ENCODE measurements around the gene C1orf159. TPM values are rescaled to one million over a fixed set of nuclear protein-coding genes. Genes with fewer than 3 reads are reported as not detected.

C1orf159 gene
- total and polyA plus RNA-seq, 2 experiments from 2014 or later = 9.6 to 21.5 TPM

- TF ChIP-seq, protein P1, sequence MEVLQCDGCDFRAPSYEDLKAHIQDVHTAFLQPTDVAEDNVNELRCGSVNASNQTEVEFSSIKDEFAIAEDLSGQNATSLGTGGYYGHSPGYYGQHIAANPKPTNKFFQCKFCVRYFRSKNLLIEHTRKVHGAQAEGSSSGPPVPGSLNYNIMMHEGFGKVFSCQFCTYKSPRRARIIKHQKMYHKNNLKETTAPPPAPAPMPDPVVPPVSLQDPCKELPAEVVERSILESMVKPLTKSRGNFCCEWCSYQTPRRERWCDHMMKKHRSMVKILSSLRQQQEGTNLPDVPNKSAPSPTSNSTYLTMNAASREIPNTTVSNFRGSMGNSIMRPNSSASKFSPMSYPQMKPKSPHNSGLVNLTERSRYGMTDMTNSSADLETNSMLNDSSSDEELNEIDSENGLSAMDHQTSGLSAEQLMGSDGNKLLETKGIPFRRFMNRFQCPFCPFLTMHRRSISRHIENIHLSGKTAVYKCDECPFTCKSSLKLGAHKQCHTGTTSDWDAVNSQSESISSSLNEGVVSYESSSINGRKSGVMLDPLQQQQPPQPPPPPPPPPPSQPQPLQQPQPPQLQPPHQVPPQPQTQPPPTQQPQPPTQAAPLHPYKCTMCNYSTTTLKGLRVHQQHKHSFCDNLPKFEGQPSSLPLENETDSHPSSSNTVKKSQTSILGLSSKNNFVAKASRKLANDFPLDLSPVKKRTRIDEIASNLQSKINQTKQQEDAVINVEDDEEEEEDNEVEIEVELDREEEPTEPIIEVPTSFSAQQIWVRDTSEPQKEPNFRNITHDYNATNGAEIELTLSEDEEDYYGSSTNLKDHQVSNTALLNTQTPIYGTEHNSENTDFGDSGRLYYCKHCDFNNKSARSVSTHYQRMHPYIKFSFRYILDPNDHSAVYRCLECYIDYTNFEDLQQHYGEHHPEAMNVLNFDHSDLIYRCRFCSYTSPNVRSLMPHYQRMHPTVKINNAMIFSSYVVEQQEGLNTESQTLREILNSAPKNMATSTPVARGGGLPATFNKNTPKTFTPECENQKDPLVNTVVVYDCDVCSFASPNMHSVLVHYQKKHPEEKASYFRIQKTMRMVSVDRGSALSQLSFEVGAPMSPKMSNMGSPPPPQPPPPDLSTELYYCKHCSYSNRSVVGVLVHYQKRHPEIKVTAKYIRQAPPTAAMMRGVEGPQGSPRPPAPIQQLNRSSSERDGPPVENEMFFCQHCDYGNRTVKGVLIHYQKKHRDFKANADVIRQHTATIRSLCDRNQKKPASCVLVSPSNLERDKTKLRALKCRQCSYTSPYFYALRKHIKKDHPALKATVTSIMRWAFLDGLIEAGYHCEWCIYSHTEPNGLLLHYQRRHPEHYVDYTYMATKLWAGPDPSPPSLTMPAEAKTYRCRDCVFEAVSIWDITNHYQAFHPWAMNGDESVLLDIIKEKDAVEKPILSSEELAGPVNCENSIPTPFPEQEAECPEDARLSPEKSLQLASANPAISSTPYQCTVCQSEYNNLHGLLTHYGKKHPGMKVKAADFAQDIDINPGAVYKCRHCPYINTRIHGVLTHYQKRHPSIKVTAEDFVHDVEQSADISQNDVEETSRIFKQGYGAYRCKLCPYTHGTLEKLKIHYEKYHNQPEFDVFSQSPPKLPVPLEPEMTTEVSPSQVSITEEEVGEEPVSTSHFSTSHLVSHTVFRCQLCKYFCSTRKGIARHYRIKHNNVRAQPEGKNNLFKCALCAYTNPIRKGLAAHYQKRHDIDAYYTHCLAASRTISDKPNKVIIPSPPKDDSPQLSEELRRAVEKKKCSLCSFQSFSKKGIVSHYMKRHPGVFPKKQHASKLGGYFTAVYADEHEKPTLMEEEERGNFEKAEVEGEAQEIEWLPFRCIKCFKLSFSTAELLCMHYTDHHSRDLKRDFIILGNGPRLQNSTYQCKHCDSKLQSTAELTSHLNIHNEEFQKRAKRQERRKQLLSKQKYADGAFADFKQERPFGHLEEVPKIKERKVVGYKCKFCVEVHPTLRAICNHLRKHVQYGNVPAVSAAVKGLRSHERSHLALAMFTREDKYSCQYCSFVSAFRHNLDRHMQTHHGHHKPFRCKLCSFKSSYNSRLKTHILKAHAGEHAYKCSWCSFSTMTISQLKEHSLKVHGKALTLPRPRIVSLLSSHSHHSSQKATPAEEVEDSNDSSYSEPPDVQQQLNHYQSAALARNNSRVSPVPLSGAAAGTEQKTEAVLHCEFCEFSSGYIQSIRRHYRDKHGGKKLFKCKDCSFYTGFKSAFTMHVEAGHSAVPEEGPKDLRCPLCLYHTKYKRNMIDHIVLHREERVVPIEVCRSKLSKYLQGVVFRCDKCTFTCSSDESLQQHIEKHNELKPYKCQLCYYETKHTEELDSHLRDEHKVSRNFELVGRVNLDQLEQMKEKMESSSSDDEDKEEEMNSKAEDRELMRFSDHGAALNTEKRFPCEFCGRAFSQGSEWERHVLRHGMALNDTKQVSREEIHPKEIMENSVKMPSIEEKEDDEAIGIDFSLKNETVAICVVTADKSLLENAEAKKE (CRISPR knock-in tag; IDR thresholded peaks at IDR 0.05) = no peak
- no peak for TF ChIP-seq CREB1 (CRISPR knock-in tag; IDR thresholded peaks at IDR 0.05; ENCODE audit: low read depth)
- TF ChIP-seq JUNB (IDR thresholded peaks at IDR 0.05; ENCODE audit: unreplicated experiment) = no peak
- no peak for TF ChIP-seq ZNF114 (CRISPR knock-in tag; IDR thresholded peaks at IDR 0.05)
- TF ChIP-seq, protein P2, sequence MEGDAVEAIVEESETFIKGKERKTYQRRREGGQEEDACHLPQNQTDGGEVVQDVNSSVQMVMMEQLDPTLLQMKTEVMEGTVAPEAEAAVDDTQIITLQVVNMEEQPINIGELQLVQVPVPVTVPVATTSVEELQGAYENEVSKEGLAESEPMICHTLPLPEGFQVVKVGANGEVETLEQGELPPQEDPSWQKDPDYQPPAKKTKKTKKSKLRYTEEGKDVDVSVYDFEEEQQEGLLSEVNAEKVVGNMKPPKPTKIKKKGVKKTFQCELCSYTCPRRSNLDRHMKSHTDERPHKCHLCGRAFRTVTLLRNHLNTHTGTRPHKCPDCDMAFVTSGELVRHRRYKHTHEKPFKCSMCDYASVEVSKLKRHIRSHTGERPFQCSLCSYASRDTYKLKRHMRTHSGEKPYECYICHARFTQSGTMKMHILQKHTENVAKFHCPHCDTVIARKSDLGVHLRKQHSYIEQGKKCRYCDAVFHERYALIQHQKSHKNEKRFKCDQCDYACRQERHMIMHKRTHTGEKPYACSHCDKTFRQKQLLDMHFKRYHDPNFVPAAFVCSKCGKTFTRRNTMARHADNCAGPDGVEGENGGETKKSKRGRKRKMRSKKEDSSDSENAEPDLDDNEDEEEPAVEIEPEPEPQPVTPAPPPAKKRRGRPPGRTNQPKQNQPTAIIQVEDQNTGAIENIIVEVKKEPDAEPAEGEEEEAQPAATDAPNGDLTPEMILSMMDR (conservative IDR thresholded peaks at IDR 0.05; ENCODE audit: low read depth in 2 of 2) = no peak
Measured at GRCh38 chr1:1053682-1054081, 62.2 kb downstream of the C1orf159 start (continued).

GRCh38 chr1:1053022-1053421 lies 62.9 kb downstream of the C1orf159 start:
- Mint-ChIP-seq H3K4me3 (no peak overlapping the region), H3K9me3 (peaks cover 2% of the 10 kb centered on the region; the same call in 1 of the 3 replicates), H3K27me3 (ENCODE audit: insufficient read depth, low read depth, poor library complexity) (peaks cover 16% of the 10 kb centered on the region), H3K4me1 (no peaks in the 10 kb centered on the region), H3K27ac (no peak overlapping the region), H3K36me3 (ENCODE audit: low read depth) (peaks cover 21% of the 10 kb centered on the region)
- Histone ChIP-seq H3K4me1 (ENCODE audit: insufficient read depth) (no peaks in the 10 kb centered on the region; the same call in 1 of the 2 replicates), H3K79me2 (replicated peaks; ENCODE audit: insufficient read depth) (no peaks in the 10 kb centered on the region), H3K4me2 (no peak overlapping the region), H3K9me2 (ENCODE audit: insufficient read depth) (no peaks in the 10 kb centered on the region), H2AFZ (no peak overlapping the region), H3K27me3 (ENCODE audit: insufficient read depth) (peaks cover 8% of the 10 kb centered on the region), H3K36me3 (ENCODE audit: insufficient read depth) (peaks cover 4% of the 10 kb centered on the region; the same call in 1 of the 2 replicates), H4K20me1 (replicated peaks; ENCODE audit: insufficient read depth) (no peaks in the 10 kb centered on the region; the same call in 1 of the 2 replicates), H3K27ac (ENCODE audit: low read depth) (no peak overlapping the region), H3F3A (replicated peaks; ENCODE audit: low read depth) (0 out of 2 replicates have a peak, but pooled peaks cover 13% of the 10 kb centered on the region), H3K4me3 (no peak overlapping the region)
- ATAC-seq = no peak
- no peak for DNase-seq (ENCODE audit: low spot score)
- no peak for TF ChIP-seq NANOG (IDR thresholded peaks at IDR 0.05; ENCODE audit: borderline replicate concordance)
- TF ChIP-seq, protein P1 (CRISPR knock-in tag; IDR thresholded peaks at IDR 0.05) = no peak
- TF ChIP-seq ZNF331 (CRISPR knock-in tag; IDR thresholded peaks at IDR 0.05; ENCODE audit: low read depth) = no peak
- no peak for TF ChIP-seq CREB1 (CRISPR knock-in tag; IDR thresholded peaks at IDR 0.05; ENCODE audit: low read depth)
